Measurements from ENCODE around the gene ZNF587.

DNA sequence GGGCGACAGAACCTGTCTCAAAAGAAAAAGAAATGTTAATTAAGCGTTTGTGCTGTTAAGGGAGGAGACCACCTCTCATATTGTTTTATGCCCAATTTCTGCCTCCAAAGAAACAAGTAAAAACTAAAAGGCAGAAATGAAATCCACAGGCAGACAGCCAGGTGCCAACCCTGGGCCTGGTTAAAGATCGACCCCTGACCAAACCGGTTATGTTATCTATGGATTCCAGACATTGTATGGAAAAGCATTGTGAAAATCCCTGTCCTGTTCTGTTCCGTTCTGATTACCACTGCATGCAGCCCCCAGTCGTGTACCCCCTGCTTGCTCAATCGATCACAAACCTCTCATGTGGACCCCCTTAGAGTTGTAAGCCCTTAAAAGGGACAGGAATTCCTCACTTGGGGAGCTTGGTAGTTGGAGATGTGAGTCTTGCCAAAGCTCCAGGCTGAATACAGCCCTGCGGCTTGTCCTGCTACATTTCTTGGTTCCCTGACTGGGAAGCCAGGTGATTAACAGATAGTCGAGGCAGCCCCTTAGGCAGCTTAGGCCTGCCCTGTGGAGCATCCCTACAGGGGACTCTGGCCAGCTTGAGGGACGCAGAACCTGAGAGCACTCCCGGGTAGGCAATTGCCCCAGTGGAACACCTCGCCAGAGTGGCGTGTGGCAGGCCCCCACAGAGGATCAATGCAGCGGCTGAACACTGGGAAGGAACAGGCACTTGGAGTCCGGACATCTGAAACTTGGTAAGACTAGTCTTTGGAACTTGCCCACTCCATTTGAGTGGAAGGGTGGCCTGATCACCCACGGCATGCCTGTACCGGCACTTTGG lies 34.2 kb upstream of the ZNF587 start:
- TF ChIP-seq RAD21 (IDR thresholded peaks at IDR 0.05; ENCODE audit: low read depth), result no peak
- TF ChIP-seq REST (IDR thresholded peaks at IDR 0.05; ENCODE audit: low read depth), result no peak
- TF ChIP-seq TCF12 (IDR thresholded peaks at IDR 0.05; ENCODE audit: low read depth), result no peak
- TF ChIP-seq YY1 (IDR thresholded peaks at IDR 0.05; ENCODE audit: low read depth), result no peak
- no peak for TF ChIP-seq CREB1 (IDR thresholded peaks at IDR 0.05; ENCODE audit: low read depth)
- TF ChIP-seq MAX (IDR thresholded peaks at IDR 0.05), result no peak
- TF ChIP-seq TAF1 (IDR thresholded peaks at IDR 0.05; ENCODE audit: low read depth), result no peak
- TF ChIP-seq EP300 (IDR thresholded peaks at IDR 0.05; ENCODE audit: borderline replicate concordance), result no peak
- TF ChIP-seq, protein P1, sequence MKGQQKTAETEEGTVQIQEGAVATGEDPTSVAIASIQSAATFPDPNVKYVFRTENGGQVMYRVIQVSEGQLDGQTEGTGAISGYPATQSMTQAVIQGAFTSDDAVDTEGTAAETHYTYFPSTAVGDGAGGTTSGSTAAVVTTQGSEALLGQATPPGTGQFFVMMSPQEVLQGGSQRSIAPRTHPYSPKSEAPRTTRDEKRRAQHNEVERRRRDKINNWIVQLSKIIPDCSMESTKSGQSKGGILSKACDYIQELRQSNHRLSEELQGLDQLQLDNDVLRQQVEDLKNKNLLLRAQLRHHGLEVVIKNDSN (IDR thresholded peaks at IDR 0.05), result no peak
- TF ChIP-seq ZBTB7A (IDR thresholded peaks at IDR 0.05; ENCODE audit: low read depth), result no peak
- TF ChIP-seq CEBPB (IDR thresholded peaks at IDR 0.05), result no peak
- TF ChIP-seq NFIC (IDR thresholded peaks at IDR 0.05), result no peak
